ENCODE data around the gene GIGYF2.
A peak's percentile ranks its signal among the peaks of the same experiment; 100 is the strongest.

The GIGYF2 gene

GRCh38 chr2:232779934-232780333, 82.8 kb downstream of the GIGYF2 start:
- no peaks in the 10 kb centered on the region for H3K9me3 ChIP-seq (ENCODE audit: control insufficient read depth in 2 of 2, low read length in 2 of 2)
- H3K4me1 ChIP-seq (ENCODE audit: control insufficient read depth, insufficient read depth, low read length), result peaks cover 8% of the 10 kb centered on the region
- H3K9ac ChIP-seq (ENCODE audit: low read length in 2 of 2), result no peak overlapping the region
- peaks cover 0 to 1% of the 10 kb centered on the region in 2 donors for H3K36me3 ChIP-seq (ENCODE audit: control insufficient read depth in 2 of 2, insufficient read depth in 2 of 2, low read length in 2 of 2)
- H3K27me3 ChIP-seq (ENCODE audit: control insufficient read depth in 1 of 2, insufficient read depth in 2 of 2, low read length in 2 of 2), result no peaks in the 10 kb centered on the region
- H3K27ac ChIP-seq (ENCODE audit: low read length), result peak overlapping the region; percentile 42
- H3K4me3 ChIP-seq (ENCODE audit: low read length in 2 of 2), result no peak overlapping the region

GRCh38 chr2:232781765-232782164, 84.6 kb downstream of the GIGYF2 start:
- H3K27me3 ChIP-seq (ENCODE audit: control insufficient read depth in 1 of 2, insufficient read depth in 2 of 2, low read length in 2 of 2), result no peaks in the 10 kb centered on the region
- no peak overlapping the region for H3K27ac ChIP-seq (ENCODE audit: low read length)
- H3K9me3 ChIP-seq (ENCODE audit: control insufficient read depth in 2 of 2, low read length in 2 of 2), result no peaks in the 10 kb centered on the region
- H3K9ac ChIP-seq (ENCODE audit: low read length in 2 of 2), result no peak overlapping the region
- H3K4me3 ChIP-seq (ENCODE audit: low read length in 2 of 2), result no peak overlapping the region
- peaks cover 3% of the 10 kb centered on the region in 2 donors for H3K36me3 ChIP-seq (ENCODE audit: control insufficient read depth in 2 of 2, insufficient read depth in 2 of 2, low read length in 2 of 2)
- H3K4me1 ChIP-seq (ENCODE audit: control insufficient read depth, insufficient read depth, low read length), result peaks cover 8% of the 10 kb centered on the region

GRCh38 chr2:232783278-232783677, 86.1 kb downstream of the GIGYF2 start:
- H3K4me1 ChIP-seq (ENCODE audit: control insufficient read depth, insufficient read depth, low read length), result peaks cover 8% of the 10 kb centered on the region
- peaks cover 8 to 13% of the 10 kb centered on the region in 2 donors for H3K36me3 ChIP-seq (ENCODE audit: control insufficient read depth in 2 of 2, insufficient read depth in 2 of 2, low read length in 2 of 2)
- H3K27ac ChIP-seq (ENCODE audit: low read length), result no peak overlapping the region
- H3K4me3 ChIP-seq (ENCODE audit: low read length in 2 of 2), result no peak overlapping the region
- no peaks in the 10 kb centered on the region for H3K27me3 ChIP-seq (ENCODE audit: control insufficient read depth in 1 of 2, insufficient read depth in 2 of 2, low read length in 2 of 2)
- no peak overlapping the region for H3K9ac ChIP-seq (ENCODE audit: low read length in 2 of 2)
- no peaks in the 10 kb centered on the region for H3K9me3 ChIP-seq (ENCODE audit: control insufficient read depth in 2 of 2, low read length in 2 of 2)

- H3K9me3 ChIP-seq (ENCODE audit: control insufficient read depth in 2 of 2, low read length in 2 of 2), result no peaks in the 10 kb centered on the region
- H3K4me1 ChIP-seq (ENCODE audit: control insufficient read depth, insufficient read depth, low read length), result no peaks in the 10 kb centered on the region
- no peak overlapping the region for H3K27ac ChIP-seq (ENCODE audit: low read length)
- no peaks in the 10 kb centered on the region for H3K27me3 ChIP-seq (ENCODE audit: control insufficient read depth in 1 of 2, insufficient read depth in 2 of 2, low read length in 2 of 2)
- H3K9ac ChIP-seq (ENCODE audit: low read length in 2 of 2), result no peak overlapping the region
- H3K4me3 ChIP-seq (ENCODE audit: low read length in 2 of 2), result no peak overlapping the region
- peaks cover 23 to 35% of the 10 kb centered on the region in 2 donors for H3K36me3 ChIP-seq (ENCODE audit: control insufficient read depth in 2 of 2, insufficient read depth in 2 of 2, low read length in 2 of 2)
Measured at GRCh38 chr2:232787806-232788205, 90.7 kb downstream of the GIGYF2 start.

- no peaks in the 10 kb centered on the region for H3K9me3 ChIP-seq (ENCODE audit: control insufficient read depth in 2 of 2, low read length in 2 of 2)
- H3K4me1 ChIP-seq (ENCODE audit: control insufficient read depth, insufficient read depth, low read length), result no peaks in the 10 kb centered on the region
- no peaks in the 10 kb centered on the region for H3K27me3 ChIP-seq (ENCODE audit: control insufficient read depth in 1 of 2, insufficient read depth in 2 of 2, low read length in 2 of 2)
- no peak overlapping the region for H3K9ac ChIP-seq (ENCODE audit: low read length in 2 of 2)
- no peak overlapping the region for H3K4me3 ChIP-seq (ENCODE audit: low read length in 2 of 2)
- H3K27ac ChIP-seq (ENCODE audit: low read length), result no peak overlapping the region
- peaks cover 26 to 41% of the 10 kb centered on the region in 2 donors for H3K36me3 ChIP-seq (ENCODE audit: control insufficient read depth in 2 of 2, insufficient read depth in 2 of 2, low read length in 2 of 2)
Measured at GRCh38 chr2:232789082-232789481, 92.0 kb downstream of the GIGYF2 start.

- Histone ChIP-seq H3K27ac (ENCODE audit: low read length) (no peak overlapping the region), H3K36me3 (ENCODE audit: control insufficient read depth in 2 of 2, insufficient read depth in 2 of 2, low read length in 2 of 2) (peaks cover 39 to 54% of the 10 kb centered on the region in 2 donors), H3K9me3 (ENCODE audit: control insufficient read depth in 2 of 2, low read length in 2 of 2) (no peaks in the 10 kb centered on the region), H3K4me1 (ENCODE audit: control insufficient read depth, insufficient read depth, low read length) (no peaks in the 10 kb centered on the region), H3K27me3 (ENCODE audit: control insufficient read depth in 1 of 2, insufficient read depth in 2 of 2, low read length in 2 of 2) (no peaks in the 10 kb centered on the region), H3K9ac (ENCODE audit: low read length in 2 of 2) (no peak overlapping the region), H3K4me3 (ENCODE audit: low read length in 2 of 2) (no peak overlapping the region)
Measured at GRCh38 chr2:232791518-232791917, 94.4 kb downstream of the GIGYF2 start.

GRCh38 chr2:232793271-232793670, 96.1 kb downstream of the GIGYF2 start:
- no peak overlapping the region for H3K9ac ChIP-seq (ENCODE audit: low read length in 2 of 2)
- no peaks in the 10 kb centered on the region for H3K9me3 ChIP-seq (ENCODE audit: control insufficient read depth in 2 of 2, low read length in 2 of 2)
- H3K27me3 ChIP-seq (ENCODE audit: control insufficient read depth in 1 of 2, insufficient read depth in 2 of 2, low read length in 2 of 2), result no peaks in the 10 kb centered on the region
- H3K27ac ChIP-seq (ENCODE audit: low read length), result no peak overlapping the region
- no peaks in the 10 kb centered on the region for H3K4me1 ChIP-seq (ENCODE audit: control insufficient read depth, insufficient read depth, low read length)
- H3K36me3 ChIP-seq (ENCODE audit: control insufficient read depth in 2 of 2, insufficient read depth in 2 of 2, low read length in 2 of 2), result peaks cover 39 to 44% of the 10 kb centered on the region in 2 donors
- no peak overlapping the region for H3K4me3 ChIP-seq (ENCODE audit: low read length in 2 of 2)

- H3K27me3 ChIP-seq (ENCODE audit: control insufficient read depth in 1 of 2, insufficient read depth in 2 of 2, low read length in 2 of 2), result no peaks in the 10 kb centered on the region
- H3K4me3 ChIP-seq (ENCODE audit: low read length in 2 of 2), result no peak overlapping the region
- H3K4me1 ChIP-seq (ENCODE audit: control insufficient read depth, insufficient read depth, low read length), result no peaks in the 10 kb centered on the region
- no peaks in the 10 kb centered on the region for H3K9me3 ChIP-seq (ENCODE audit: control insufficient read depth in 2 of 2, low read length in 2 of 2)
- peaks cover 38 to 44% of the 10 kb centered on the region in 2 donors for H3K36me3 ChIP-seq (ENCODE audit: control insufficient read depth in 2 of 2, insufficient read depth in 2 of 2, low read length in 2 of 2)
- H3K9ac ChIP-seq (ENCODE audit: low read length in 2 of 2), result no peak overlapping the region
- H3K27ac ChIP-seq (ENCODE audit: low read length), result no peak overlapping the region
Measured at GRCh38 chr2:232794981-232795380, 97.8 kb downstream of the GIGYF2 start.

- peaks cover 35 to 39% of the 10 kb centered on the region in 2 donors for H3K36me3 ChIP-seq (ENCODE audit: control insufficient read depth in 2 of 2, insufficient read depth in 2 of 2, low read length in 2 of 2)
- no peaks in the 10 kb centered on the region for H3K27me3 ChIP-seq (ENCODE audit: control insufficient read depth in 1 of 2, insufficient read depth in 2 of 2, low read length in 2 of 2)
- no peaks in the 10 kb centered on the region for H3K4me1 ChIP-seq (ENCODE audit: control insufficient read depth, insufficient read depth, low read length)
- no peak overlapping the region for H3K9ac ChIP-seq (ENCODE audit: low read length in 2 of 2)
- H3K4me3 ChIP-seq (ENCODE audit: low read length in 2 of 2), result no peak overlapping the region
- H3K27ac ChIP-seq (ENCODE audit: low read length), result no peak overlapping the region
- H3K9me3 ChIP-seq (ENCODE audit: control insufficient read depth in 2 of 2, low read length in 2 of 2), result no peaks in the 10 kb centered on the region
Measured at GRCh38 chr2:232795920-232796319, 98.8 kb downstream of the GIGYF2 start.

GRCh38 chr2:232798187-232798586, 101.1 kb downstream of the GIGYF2 start:
- H3K4me3 ChIP-seq (ENCODE audit: low read length in 2 of 2), result no peak overlapping the region
- H3K36me3 ChIP-seq (ENCODE audit: control insufficient read depth in 2 of 2, insufficient read depth in 2 of 2, low read length in 2 of 2), result peaks cover 18 to 26% of the 10 kb centered on the region in 2 donors
- peak overlapping the region; percentile 42 for H3K27ac ChIP-seq (ENCODE audit: low read length)
- H3K9me3 ChIP-seq (ENCODE audit: control insufficient read depth in 2 of 2, low read length in 2 of 2), result peaks cover 0 to 4% of the 10 kb centered on the region in 2 donors
- H3K27me3 ChIP-seq (ENCODE audit: control insufficient read depth in 1 of 2, insufficient read depth in 2 of 2, low read length in 2 of 2), result no peaks in the 10 kb centered on the region
- H3K4me1 ChIP-seq (ENCODE audit: control insufficient read depth, insufficient read depth, low read length), result no peaks in the 10 kb centered on the region
- no peak overlapping the region for H3K9ac ChIP-seq (ENCODE audit: low read length in 2 of 2)

- Histone ChIP-seq H3K27me3 (ENCODE audit: control insufficient read depth in 1 of 2, insufficient read depth in 2 of 2, low read length in 2 of 2) (no peaks in the 10 kb centered on the region), H3K9me3 (ENCODE audit: control insufficient read depth in 2 of 2, low read length in 2 of 2) (peaks cover 0 to 4% of the 10 kb centered on the region in 2 donors), H3K9ac (ENCODE audit: low read length in 2 of 2) (no peak overlapping the region), H3K36me3 (ENCODE audit: control insufficient read depth in 2 of 2, insufficient read depth in 2 of 2, low read length in 2 of 2) (peaks cover 8 to 17% of the 10 kb centered on the region in 2 donors), H3K4me1 (ENCODE audit: control insufficient read depth, insufficient read depth, low read length) (no peaks in the 10 kb centered on the region), H3K4me3 (ENCODE audit: low read length in 2 of 2) (no peak overlapping the region), H3K27ac (ENCODE audit: low read length) (no peak overlapping the region)
Measured at GRCh38 chr2:232800166-232800565, 103.0 kb downstream of the GIGYF2 start.

All from stomach smooth muscle (tissue), 2 donors.